Thoracic aorta (tissue), 2 donors: ENCODE results near the gene SHC2. TPM values are rescaled to one million over a fixed set of nuclear protein-coding genes. Genes with fewer than 3 reads are reported as not detected.

Experiments used
- ATAC-seq: fragments of 150-250 bp; one replicate; pipeline ENCODE4 v1.8.0; 2017; ENCODE audit warnings: low read depth; ENCODE audit not compliant: insufficient number of reproducible peaks, low FRiP score
- DNase-seq: peaks from one replicate; pipeline ENCODE4 v3.0.0-alpha.2; 2020; ENCODE audit warnings: low spot score
- H3K27ac ChIP-seq, 2 donors: fragments of 200-600 bp; sonication (generic); 1 replicate in 1 of 2; 2 replicates in 1 of 2; pipeline ENCODE4 v1.5.1; 2016; ENCODE audit warnings: mild to moderate bottlenecking in 2 of 2, moderate library complexity in 2 of 2
- H3K27me3 ChIP-seq: fragments of 200-600 bp; sonication (generic); replicated peaks from 2 replicates; pipeline ENCODE4 v1.6.0; 2016; ENCODE audit warnings: mild to moderate bottlenecking; ENCODE audit not compliant: insufficient read depth
- H3K36me3 ChIP-seq: fragments of 200-600 bp; sonication (generic); one replicate; pipeline ENCODE4 v1.5.1; 2016
- H3K4me1 ChIP-seq, 2 donors: fragments of 200-600 bp; sonication (generic); 1 replicate in 1 of 2; 2 replicates in 1 of 2; pipeline versions ENCODE4 v1.5.1 to v1.6.0; 2016; ENCODE audit warnings: low read depth in 2 of 2, mild to moderate bottlenecking in 1 of 2; ENCODE audit not compliant: control insufficient read depth in 1 of 2
- H3K4me3 ChIP-seq: fragments of 200-600 bp; sonication (generic); 2 replicates; pipeline ENCODE4 v1.5.1; 2016; ENCODE audit warnings: mild to moderate bottlenecking
- H3K9me3 ChIP-seq: fragments of 200-600 bp; sonication (generic); 2 replicates; pipeline ENCODE4 v1.5.1; 2016
- total RNA-seq, 2 donors: library from RNA; depleted of rRNA; stranded (reverse); fragments of >200 nt; gene quantifications; one replicate each; pipeline versions ENCODE4 v1.1.0 to v1.2.3, GENCODE V29; 2016
- TF ChIP-seq, protein P1 (sequence below): fragments of 200-600 bp; sonication (generic); IDR thresholded peaks from one replicate; pipeline ENCODE4 v1.5.1; 2019; ENCODE audit warnings: antibody characterized with exemption

SHC2 gene
- total RNA-seq, 2 donors from 2014 or later, result 17.2 to 18.8 TPM

DNA sequence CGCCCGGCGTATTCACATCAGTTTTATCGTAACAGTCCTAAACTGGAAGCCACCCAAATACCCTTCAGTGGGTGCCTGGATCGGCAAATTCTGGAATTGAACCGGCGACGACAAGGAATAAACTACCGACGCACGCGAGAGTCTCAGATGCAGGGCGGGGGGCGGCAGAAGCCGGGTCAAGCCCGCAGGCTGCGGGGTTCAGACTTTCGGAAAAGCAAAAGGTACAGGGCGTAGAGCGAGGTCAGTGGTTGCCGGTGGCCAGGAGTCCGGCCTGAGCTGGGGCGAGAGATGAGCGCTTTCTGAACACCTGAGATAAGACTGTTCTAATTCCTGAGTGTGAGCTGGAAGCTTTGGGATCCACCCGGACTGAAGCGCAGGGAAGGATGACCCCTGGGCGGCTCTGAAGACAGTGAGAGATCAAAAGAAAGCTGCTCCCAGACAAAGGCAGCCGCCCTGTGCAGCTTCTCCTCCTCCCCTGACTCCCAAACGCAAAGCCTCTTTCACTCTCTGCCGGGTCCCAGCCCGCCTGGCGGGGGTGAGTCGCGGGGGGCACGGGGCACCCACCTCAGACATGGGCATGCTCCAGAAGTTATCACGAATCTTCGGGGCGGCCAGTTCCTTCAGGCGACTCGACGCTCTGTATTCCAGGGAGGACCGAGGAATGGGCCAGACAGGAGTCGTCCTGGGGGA is 90.0 kb downstream of the SHC2 start:
- Histone ChIP-seq H3K27ac (no peak overlapping the region), H3K4me3 (no peak overlapping the region), H3K9me3 (no peaks in the 10 kb centered on the region), H3K27me3 (no peaks in the 10 kb centered on the region), H3K4me1 (no peaks in the 10 kb centered on the region), H3K36me3 (no peaks in the 10 kb centered on the region)
- DNase-seq (no peak), ATAC-seq (no peak)
- TF ChIP-seq, protein P1, sequence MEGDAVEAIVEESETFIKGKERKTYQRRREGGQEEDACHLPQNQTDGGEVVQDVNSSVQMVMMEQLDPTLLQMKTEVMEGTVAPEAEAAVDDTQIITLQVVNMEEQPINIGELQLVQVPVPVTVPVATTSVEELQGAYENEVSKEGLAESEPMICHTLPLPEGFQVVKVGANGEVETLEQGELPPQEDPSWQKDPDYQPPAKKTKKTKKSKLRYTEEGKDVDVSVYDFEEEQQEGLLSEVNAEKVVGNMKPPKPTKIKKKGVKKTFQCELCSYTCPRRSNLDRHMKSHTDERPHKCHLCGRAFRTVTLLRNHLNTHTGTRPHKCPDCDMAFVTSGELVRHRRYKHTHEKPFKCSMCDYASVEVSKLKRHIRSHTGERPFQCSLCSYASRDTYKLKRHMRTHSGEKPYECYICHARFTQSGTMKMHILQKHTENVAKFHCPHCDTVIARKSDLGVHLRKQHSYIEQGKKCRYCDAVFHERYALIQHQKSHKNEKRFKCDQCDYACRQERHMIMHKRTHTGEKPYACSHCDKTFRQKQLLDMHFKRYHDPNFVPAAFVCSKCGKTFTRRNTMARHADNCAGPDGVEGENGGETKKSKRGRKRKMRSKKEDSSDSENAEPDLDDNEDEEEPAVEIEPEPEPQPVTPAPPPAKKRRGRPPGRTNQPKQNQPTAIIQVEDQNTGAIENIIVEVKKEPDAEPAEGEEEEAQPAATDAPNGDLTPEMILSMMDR, result no peak

DNA sequence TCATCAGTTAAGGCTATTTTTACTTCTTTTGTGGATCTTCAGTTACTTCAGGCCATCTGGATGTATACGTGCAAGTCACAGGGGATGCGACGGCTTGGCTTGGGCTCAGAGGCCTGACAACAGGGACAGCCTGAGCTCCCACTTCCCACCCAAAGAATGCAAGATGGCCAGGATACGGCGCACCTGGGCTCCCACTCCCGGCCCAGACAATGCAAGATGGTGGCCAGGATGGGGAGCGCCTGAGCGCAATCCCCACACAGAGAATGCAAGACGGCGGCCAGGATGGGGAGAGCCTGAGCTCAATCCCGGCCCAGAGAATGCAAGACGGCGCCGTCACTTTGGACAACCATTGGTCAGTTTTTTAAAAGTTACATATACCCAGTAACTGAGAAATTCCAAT is 91.0 kb downstream of the SHC2 start:
- ATAC-seq, result no peak
- no peak for DNase-seq
- Histone ChIP-seq H3K27ac (no peak overlapping the region), H3K4me3 (no peak overlapping the region), H3K27me3 (no peaks in the 10 kb centered on the region), H3K4me1 (no peaks in the 10 kb centered on the region), H3K9me3 (no peaks in the 10 kb centered on the region), H3K36me3 (no peaks in the 10 kb centered on the region)
- TF ChIP-seq, protein P1, result no peak

DNA sequence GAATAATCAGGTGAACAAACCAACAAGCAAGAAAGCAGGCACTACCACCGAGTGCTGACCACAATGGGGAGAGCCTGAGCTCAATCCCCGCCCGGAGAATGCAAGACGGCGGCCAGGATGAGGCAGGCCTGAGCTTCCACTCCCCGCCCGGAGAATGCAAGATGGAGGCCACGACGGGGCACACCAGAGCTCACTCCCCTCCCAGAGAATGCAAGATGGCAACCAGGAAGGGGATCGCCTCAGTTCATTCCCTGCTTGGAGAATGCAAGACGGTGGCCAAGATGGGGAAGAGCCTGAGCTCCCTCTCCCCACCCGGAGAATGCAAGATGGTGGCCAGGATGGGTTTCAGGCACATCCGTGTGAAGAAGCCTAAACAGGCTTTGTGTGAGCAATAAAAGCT is 91.6 kb downstream of the SHC2 start:
- Histone ChIP-seq H3K27me3 (no peaks in the 10 kb centered on the region), H3K9me3 (no peaks in the 10 kb centered on the region), H3K36me3 (no peaks in the 10 kb centered on the region), H3K27ac (no peak overlapping the region), H3K4me1 (no peaks in the 10 kb centered on the region), H3K4me3 (no peak overlapping the region)
- DNase-seq (no peak), ATAC-seq (no peak)
- TF ChIP-seq, protein P1, result no peak

DNA sequence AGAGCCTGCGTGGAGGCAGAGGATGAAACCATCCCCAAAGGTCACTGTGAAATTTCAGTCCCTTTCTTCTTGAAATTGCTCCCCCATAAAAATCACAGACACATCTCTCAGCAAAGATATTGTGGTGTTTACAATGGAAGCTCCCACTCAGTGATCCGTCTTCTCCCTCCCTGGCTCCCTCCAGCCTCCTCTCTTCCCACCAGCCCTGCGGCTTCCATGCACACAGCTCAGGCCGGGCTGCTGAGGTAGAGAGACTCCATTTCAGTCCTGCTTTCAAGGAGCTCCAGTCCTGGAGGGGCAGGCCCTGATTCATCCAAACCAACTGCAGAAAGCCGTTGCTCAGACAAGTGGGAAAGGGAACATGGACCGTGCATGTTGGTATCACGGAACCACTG is 92.2 kb downstream of the SHC2 start:
- ATAC-seq (no peak), DNase-seq (no peak)
- no peak overlapping the region for H3K27ac ChIP-seq
- no peaks in the 10 kb centered on the region for H3K27me3 ChIP-seq
- no peak overlapping the region for H3K4me3 ChIP-seq
- no peaks in the 10 kb centered on the region for H3K36me3 ChIP-seq
- H3K4me1 ChIP-seq, result no peaks in the 10 kb centered on the region
- H3K9me3 ChIP-seq, result no peaks in the 10 kb centered on the region
- TF ChIP-seq, protein P1, result no peak

DNA sequence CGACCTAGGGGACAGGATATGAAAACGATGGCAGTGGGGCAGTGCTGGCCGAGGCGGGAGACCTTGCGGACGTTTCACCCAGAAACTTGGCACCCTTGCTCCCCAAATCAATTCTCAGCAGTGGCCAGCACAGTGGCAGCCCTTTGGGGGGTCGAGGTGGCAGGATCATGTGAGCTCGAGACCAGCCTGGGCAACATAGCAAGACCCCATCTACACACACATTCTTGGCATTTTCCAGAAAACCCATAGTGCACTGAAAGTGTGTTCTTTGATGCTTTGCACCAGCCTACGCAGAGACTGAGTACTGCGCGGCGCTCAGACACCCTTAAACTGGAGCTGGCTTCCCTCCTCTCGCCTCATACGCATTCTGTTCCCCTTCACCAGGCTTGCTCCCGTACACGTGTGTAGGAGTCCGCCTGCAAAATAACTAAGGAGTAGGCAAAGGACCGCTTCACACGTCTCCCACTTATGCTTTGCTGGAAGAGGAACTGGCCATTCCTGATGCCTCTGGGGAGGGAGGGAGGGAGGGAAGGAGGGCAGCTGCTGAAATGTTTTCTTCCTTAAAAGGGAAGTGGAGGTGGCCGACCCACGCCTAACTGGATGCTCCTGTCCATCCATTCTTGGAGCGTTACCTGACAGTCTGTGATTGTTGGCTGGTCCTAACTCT is 92.7 kb downstream of the SHC2 start:
- DNase-seq (no peak), ATAC-seq (no peak)
- TF ChIP-seq, protein P1, result no peak
- Histone ChIP-seq H3K4me3 (no peak overlapping the region), H3K9me3 (no peaks in the 10 kb centered on the region), H3K4me1 (no peaks in the 10 kb centered on the region), H3K27me3 (no peaks in the 10 kb centered on the region), H3K36me3 (no peaks in the 10 kb centered on the region), H3K27ac (no peak overlapping the region)
